Suprapubic skin (tissue), 4 donors: ENCODE measurements around the gene FCRL1. TPM values are rescaled to one million over a fixed set of nuclear protein-coding genes. Genes with fewer than 3 reads are reported as not detected.

Experiments used
- DNase-seq, 2 donors: peaks; one replicate each; pipeline ENCODE4 v3.0.0-alpha.2; 2019; ENCODE audit warnings: low spot score in 2 of 2
- H3K27ac ChIP-seq: fragments of 200-600 bp; sonication (generic); one replicate; pipeline ENCODE4 v1.5.1; 2019
- H3K27me3 ChIP-seq: fragments of 200-600 bp; sonication (generic); one replicate; pipeline ENCODE4 v1.5.1; 2019
- H3K36me3 ChIP-seq: fragments of 200-600 bp; sonication (generic); one replicate; pipeline ENCODE4 v1.5.1; 2019
- H3K4me1 ChIP-seq: fragments of 200-600 bp; sonication (generic); one replicate; pipeline ENCODE4 v1.5.1; 2019
- H3K4me3 ChIP-seq: fragments of 200-600 bp; sonication (generic); one replicate; pipeline ENCODE4 v1.5.1; 2019; ENCODE audit warnings: mild to moderate bottlenecking
- H3K9me3 ChIP-seq: fragments of 200-600 bp; sonication (generic); one replicate; pipeline ENCODE4 v1.5.1; 2019
- EP300 ChIP-seq: sonication (generic); formaldehyde crosslinking; IDR thresholded peaks from one replicate; pipeline ENCODE4 v1.6.1; 2017; ENCODE audit warnings: antibody characterized with exemption
- POLR2A ChIP-seq, 2 donors: fragments of 450-650 bp; IDR thresholded peaks; one replicate each; pipeline ENCODE4 v1.6.1; 2017; ENCODE audit warnings: antibody characterized with exemption in 2 of 2, mild to moderate bottlenecking in 2 of 2, moderate library complexity in 2 of 2
- POLR2AphosphoS5 ChIP-seq, 3 donors: sonication (generic); formaldehyde crosslinking; IDR thresholded peaks; one replicate each; pipeline ENCODE4 v1.6.1; 2017; ENCODE audit warnings: antibody characterized with exemption in 3 of 3
- WGBS: methylation state at CpG from one replicate; pipeline ENCODE4 v1.1.5; 2018; 5-methylcytosine and 5-hydroxymethylcytosine counted together
- total RNA-seq, 4 donors: library from RNA; depleted of rRNA; stranded (reverse); fragments of >200 nt; gene quantifications; one replicate each; pipeline ENCODE4 v1.1.0, GENCODE V29; 2016
- TF ChIP-seq, protein P1 (sequence below), 2 donors: fragments of 200-600 bp in 1 of 2; fragments of 450-650 bp in 1 of 2; sonication (generic) in 1 of 2; IDR thresholded peaks; one replicate each; pipeline ENCODE4 v1.5.1; 2016 to 2019; ENCODE audit warnings: antibody characterized with exemption in 2 of 2, mild to moderate bottlenecking in 1 of 2, moderate library complexity in 1 of 2

The FCRL1 gene
- total RNA-seq, 4 donors from 2014 or later: not detected

DNA sequence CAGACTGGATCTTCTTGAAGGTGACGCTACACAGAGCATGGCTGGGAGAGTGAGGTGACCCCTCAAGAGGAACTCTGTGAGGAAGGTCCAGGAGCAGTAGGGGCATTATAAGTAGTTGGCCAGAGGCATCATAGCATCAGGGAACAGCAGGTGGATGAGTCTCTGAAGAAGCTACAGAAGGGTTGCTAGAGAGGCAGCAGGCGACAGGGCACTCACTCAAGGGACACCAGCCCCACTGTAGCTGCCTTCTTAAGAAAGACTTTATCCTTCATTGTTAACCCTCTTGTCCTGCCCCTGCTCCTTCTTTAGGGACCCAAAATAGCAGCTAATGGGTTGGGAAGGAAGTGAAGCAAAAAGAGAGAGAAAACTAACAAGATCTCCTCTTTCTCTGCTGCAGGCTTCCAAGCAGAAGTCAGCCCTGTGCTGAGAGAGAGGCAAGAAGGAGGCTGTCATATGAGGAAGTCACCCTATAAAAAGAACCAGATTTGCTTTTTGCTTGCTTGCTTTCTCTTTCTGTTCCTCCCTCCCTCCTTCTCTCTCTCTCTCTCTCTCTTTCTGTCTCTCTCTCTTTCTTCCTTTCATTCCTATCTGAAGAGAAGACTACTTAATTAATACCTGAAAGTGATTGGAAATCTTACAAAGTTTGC, 29.4 kb upstream of the FCRL1 start:
- TF ChIP-seq, protein P1, sequence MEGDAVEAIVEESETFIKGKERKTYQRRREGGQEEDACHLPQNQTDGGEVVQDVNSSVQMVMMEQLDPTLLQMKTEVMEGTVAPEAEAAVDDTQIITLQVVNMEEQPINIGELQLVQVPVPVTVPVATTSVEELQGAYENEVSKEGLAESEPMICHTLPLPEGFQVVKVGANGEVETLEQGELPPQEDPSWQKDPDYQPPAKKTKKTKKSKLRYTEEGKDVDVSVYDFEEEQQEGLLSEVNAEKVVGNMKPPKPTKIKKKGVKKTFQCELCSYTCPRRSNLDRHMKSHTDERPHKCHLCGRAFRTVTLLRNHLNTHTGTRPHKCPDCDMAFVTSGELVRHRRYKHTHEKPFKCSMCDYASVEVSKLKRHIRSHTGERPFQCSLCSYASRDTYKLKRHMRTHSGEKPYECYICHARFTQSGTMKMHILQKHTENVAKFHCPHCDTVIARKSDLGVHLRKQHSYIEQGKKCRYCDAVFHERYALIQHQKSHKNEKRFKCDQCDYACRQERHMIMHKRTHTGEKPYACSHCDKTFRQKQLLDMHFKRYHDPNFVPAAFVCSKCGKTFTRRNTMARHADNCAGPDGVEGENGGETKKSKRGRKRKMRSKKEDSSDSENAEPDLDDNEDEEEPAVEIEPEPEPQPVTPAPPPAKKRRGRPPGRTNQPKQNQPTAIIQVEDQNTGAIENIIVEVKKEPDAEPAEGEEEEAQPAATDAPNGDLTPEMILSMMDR (IDR thresholded peaks at IDR 0.05): no peak
- no peak for TF ChIP-seq EP300
- no peak for TF ChIP-seq POLR2A (IDR thresholded peaks at IDR 0.05)
- no peak for TF ChIP-seq POLR2AphosphoS5 (IDR thresholded peaks at IDR 0.05)
- Histone ChIP-seq H3K9me3 (no peaks in the 10 kb centered on the region), H3K36me3 (no peaks in the 10 kb centered on the region), H3K27ac (no peak overlapping the region), H3K27me3 (no peaks in the 10 kb centered on the region), H3K4me3 (no peak overlapping the region), H3K4me1 (no peaks in the 10 kb centered on the region)
- WGBS: 95% methylated on average over 2 of the region's 2 CpGs
- DNase-seq: no peak

DNA sequence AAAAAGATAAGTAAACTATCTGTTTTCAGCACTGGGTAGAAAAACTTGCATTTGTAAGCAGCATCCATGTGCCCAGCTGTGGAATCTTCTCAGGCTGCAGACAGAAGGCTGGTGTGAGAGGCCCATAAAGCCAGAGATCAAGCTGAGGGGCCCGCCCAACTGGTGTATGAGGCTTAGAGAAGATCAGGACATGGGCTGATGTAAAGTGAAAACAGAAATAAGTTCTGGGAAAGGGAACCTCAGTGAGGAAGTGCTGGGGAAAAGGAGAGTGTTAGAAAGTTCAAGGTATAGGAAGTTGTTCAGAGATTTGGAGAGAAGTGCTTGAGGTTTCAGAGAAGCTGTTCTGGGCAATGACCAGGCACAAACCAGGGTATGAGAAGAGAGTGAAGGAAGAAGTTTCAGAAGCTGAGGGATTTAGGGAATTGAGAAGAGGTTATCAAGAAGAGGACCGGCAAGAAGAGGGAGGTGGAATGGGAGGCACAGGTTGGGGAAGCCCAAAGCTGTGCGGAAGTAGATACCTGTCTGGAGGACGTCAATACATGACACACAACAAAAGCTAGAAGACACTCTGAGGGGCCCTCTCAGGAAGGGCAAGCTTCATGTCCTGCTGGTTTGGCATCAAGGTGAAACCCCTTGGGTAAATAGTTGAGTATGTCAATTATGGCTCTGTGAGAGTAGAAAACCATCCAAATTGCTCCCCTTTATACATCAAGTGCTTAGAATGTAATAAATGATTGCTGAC, 24.3 kb upstream of the FCRL1 start:
- Histone ChIP-seq H3K9me3 (no peaks in the 10 kb centered on the region), H3K27me3 (no peaks in the 10 kb centered on the region), H3K27ac (no peak overlapping the region), H3K36me3 (no peaks in the 10 kb centered on the region), H3K4me3 (no peak overlapping the region), H3K4me1 (no peaks in the 10 kb centered on the region)
- TF ChIP-seq POLR2A (IDR thresholded peaks at IDR 0.05) (no peak), EP300 (no peak), POLR2AphosphoS5 (IDR thresholded peaks at IDR 0.05) (no peak)
- TF ChIP-seq, protein P1 (IDR thresholded peaks at IDR 0.05): no peak
- 69% methylated on average over 4 of the region's 4 CpGs for WGBS
- DNase-seq: no peak

DNA sequence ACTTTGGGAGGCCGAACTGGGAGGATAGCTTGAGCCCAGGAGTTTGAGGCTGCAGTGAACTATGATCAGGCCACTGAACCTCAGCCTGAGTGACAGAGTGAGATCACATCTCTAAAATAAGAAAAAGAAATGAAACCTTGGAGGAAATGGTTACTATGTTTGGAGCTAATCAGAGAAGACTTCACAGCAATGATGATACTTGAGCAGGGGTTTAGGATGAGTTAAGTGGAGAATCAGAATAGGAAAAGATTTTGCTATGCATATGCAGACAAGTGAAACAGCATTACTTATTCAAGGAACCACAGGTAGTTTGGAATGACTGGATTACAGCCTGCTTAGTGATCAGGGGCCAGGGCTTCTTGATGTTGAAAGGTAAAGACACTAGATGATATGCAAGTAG, 23.0 kb upstream of the FCRL1 start:
- Histone ChIP-seq H3K27me3 (no peaks in the 10 kb centered on the region), H3K4me3 (no peak overlapping the region), H3K36me3 (no peaks in the 10 kb centered on the region), H3K9me3 (no peaks in the 10 kb centered on the region), H3K4me1 (no peaks in the 10 kb centered on the region), H3K27ac (no peak overlapping the region)
- WGBS: 84% methylated on average over 1 of the region's 1 CpG
- DNase-seq: no peak
- TF ChIP-seq, protein P1 (IDR thresholded peaks at IDR 0.05): no peak
- TF ChIP-seq POLR2AphosphoS5 (IDR thresholded peaks at IDR 0.05): no peak
- TF ChIP-seq EP300: no peak
- TF ChIP-seq POLR2A (IDR thresholded peaks at IDR 0.05): no peak

DNA sequence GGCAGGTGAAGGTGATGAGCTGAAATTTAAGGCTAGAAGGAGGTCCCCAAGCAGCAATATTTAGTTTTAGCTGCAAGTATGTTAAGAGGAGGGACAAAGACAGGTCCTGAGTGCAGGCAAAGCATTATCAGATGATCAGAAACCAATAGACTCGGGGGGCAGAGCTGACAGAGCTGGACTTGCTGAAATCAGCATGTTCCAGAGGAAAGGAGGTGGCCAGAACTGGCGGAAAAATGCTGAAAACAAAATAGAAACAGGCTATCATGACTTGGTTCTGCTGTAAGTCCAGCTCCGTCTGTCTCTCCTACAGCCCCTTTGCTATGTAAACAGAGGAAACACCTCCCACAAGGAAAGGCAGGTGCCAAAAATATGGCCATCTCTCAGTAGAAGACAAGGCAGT, 21.8 kb upstream of the FCRL1 start, which contains the start of gene CD5L:
CD5L (minus strand) TSS at position 101 of the 400 bp plus-strand sequence. CDS start 107 bp downstream, outside the sequence.
- 62% methylated on average over 3 of the region's 3 CpGs for WGBS
- Histone ChIP-seq H3K9me3 (no peaks in the 10 kb centered on the region), H3K4me3 (no peak within 1 kb of the TSS), H3K27me3 (no peaks in the 10 kb centered on the region), H3K27ac (no peak within 1 kb of the TSS), H3K36me3 (no peaks in the 10 kb centered on the region), H3K4me1 (no peaks in the 10 kb centered on the region)
- DNase-seq: no peak
- no peak for TF ChIP-seq EP300
- TF ChIP-seq POLR2A (IDR thresholded peaks at IDR 0.05): no peak
- TF ChIP-seq, protein P1 (IDR thresholded peaks at IDR 0.05): no peak
- no peak for TF ChIP-seq POLR2AphosphoS5 (IDR thresholded peaks at IDR 0.05)

DNA sequence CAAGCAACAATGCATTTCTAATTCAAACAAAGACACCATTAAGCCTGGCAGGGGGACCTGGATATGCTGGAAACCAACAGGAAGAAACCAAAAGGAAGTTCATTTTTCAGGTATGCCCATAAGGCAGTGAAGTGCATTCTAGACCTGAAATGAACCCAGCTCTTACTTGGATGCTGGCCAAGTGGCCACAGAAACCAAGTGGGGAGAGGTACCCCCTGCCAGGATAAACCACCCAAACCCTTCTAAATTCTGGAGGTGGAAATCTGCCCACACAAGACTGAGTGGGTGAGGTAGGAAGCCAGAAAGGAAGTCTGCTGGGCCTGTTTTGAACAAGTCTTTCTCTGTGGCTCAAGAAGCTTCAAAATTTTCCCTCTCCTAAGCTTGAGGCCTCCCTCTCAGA, 19.0 kb upstream of the FCRL1 start:
- TF ChIP-seq POLR2A (IDR thresholded peaks at IDR 0.05) (no peak), POLR2AphosphoS5 (IDR thresholded peaks at IDR 0.05) (no peak), EP300 (no peak)
- TF ChIP-seq, protein P1 (IDR thresholded peaks at IDR 0.05): no peak
- no peak for DNase-seq
- H3K27ac ChIP-seq: no peak overlapping the region
- no peaks in the 10 kb centered on the region for H3K27me3 ChIP-seq
- H3K9me3 ChIP-seq: no peaks in the 10 kb centered on the region
- H3K4me1 ChIP-seq: no peaks in the 10 kb centered on the region
- no peaks in the 10 kb centered on the region for H3K36me3 ChIP-seq
- H3K4me3 ChIP-seq: no peak overlapping the region
